Skeletal muscle satellite cell (primary cell): ENCODE data around the gene RPL29. TPM values are rescaled to one million over a fixed set of nuclear protein-coding genes. Genes with fewer than 3 reads are reported as not detected.
"Not testable (repeated sequence)": the region's sequence is repeated elsewhere in the genome, so short reads cannot be mapped to it uniquely, and the experiment has no call there.

Source experiments
- H3K27me3 ChIP-seq: 2 replicates; pipeline ENCODE4 v1.7.0; 2013; ENCODE audit warnings: low read length; ENCODE audit not compliant: control insufficient read depth, insufficient read depth
- H3K36me3 ChIP-seq: 2 replicates; pipeline ENCODE4 v1.7.0; 2013; ENCODE audit warnings: mild to moderate bottlenecking, control low read depth, low read length; ENCODE audit not compliant: insufficient read depth
- H3K4me1 ChIP-seq: 2 replicates; pipeline ENCODE4 v1.7.0; 2013; ENCODE audit warnings: low read length; ENCODE audit not compliant: control insufficient read depth, insufficient read depth
- H3K4me2 ChIP-seq: 2 replicates; pipeline ENCODE4 v1.7.0; 2013; ENCODE audit warnings: mild to moderate bottlenecking, low read length
- H3K4me3 ChIP-seq: 2 replicates; pipeline ENCODE4 v1.7.0; 2013; ENCODE audit warnings: low read length
- H3K9ac ChIP-seq: 2 replicates; pipeline ENCODE4 v1.7.0; 2013; ENCODE audit warnings: mild to moderate bottlenecking, low read depth, low read length, moderate library complexity
- H3K9me3 ChIP-seq: replicated peaks from 2 replicates; pipeline ENCODE4 v1.7.0; 2013; ENCODE audit warnings: mild to moderate bottlenecking, control low read depth, low read length
- total RNA-seq: library from RNA; depleted of rRNA; stranded (reverse); fragments of >200 nt; gene quantifications from 2 replicates; pipeline ENCODE4 v1.2.3, GENCODE V29; 2012; rRNA removed

Gene RPL29
- 1,323 and 2,006 TPM in 2 replicates for total RNA-seq

- H3K27me3 ChIP-seq: peaks cover 3% of the 10 kb centered on the region
- H3K9me3 ChIP-seq: no peaks in the 10 kb centered on the region
Measured at GRCh38 chr3:51995346-51996163, at the start of gene RPL29. Gene RPL29, minus strand, starts transcription at chr3:51995895. Its CDS starts 434 bp downstream, at chr3:51995461.

GRCh38 chr3:52044869-52045619 lies 49.3 kb upstream of the RPL29 start:
- peaks cover 49% of the 10 kb centered on the region for H3K4me1 ChIP-seq
- no peak overlapping the region for H3K9ac ChIP-seq
- no peaks in the 10 kb centered on the region for H3K27me3 ChIP-seq
- H3K36me3 ChIP-seq: peaks cover 20% of the 10 kb centered on the region
- H3K9me3 ChIP-seq: no peaks in the 10 kb centered on the region
- no peak overlapping the region for H3K4me2 ChIP-seq
- H3K4me3 ChIP-seq: no peak overlapping the region

More at GRCh38 chr3:51995346-51996163, at the start of gene RPL29:
- Histone ChIP-seq H3K9ac (peak within 1 kb of the TSS; percentile 99), H3K4me3 (peak within 1 kb of the TSS; percentile 81), H3K4me2 (peak within 1 kb of the TSS; percentile 97), H3K4me1 (peaks cover 22% of the 10 kb centered on the region), H3K36me3 (peaks cover 40% of the 10 kb centered on the region)

GRCh38 chr3:52043750-52044149 lies 48.1 kb upstream of the RPL29 start:
- H3K27me3 ChIP-seq: no peaks in the 10 kb centered on the region
- no peak overlapping the region for H3K4me3 ChIP-seq
- no peaks in the 10 kb centered on the region for H3K9me3 ChIP-seq
- no peak overlapping the region for H3K4me2 ChIP-seq
- H3K4me1 ChIP-seq: peaks cover 54% of the 10 kb centered on the region
- peaks cover 12% of the 10 kb centered on the region for H3K36me3 ChIP-seq
- H3K9ac ChIP-seq: no peak overlapping the region

DNA sequence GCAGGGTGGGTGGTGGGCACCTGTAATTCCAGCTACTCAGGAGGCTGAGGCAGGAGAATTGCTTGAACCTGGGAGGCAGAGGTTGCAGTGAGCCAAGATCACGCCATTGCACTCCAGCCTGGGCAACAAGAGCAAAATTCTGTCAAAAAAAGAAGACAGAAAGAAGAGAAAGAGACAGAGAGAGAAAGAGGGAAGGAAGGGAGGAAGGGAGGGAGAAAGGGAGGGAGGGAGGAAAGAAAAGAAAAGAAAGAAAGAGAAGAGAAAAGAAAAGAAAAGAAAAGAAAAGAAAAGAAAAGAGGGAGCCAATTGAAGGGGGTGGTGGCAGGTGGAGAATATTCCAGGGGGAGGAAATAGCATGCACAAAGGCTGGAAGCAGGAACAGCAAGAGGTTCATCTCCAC lies 47.3 kb upstream of the RPL29 start:
- not testable (repeated sequence) for H3K4me2 ChIP-seq, H3K9ac ChIP-seq, H3K4me3 ChIP-seq, H3K27me3 ChIP-seq, H3K36me3 ChIP-seq, H3K9me3 ChIP-seq
- H3K4me1 ChIP-seq: peaks cover 53% of the 10 kb centered on the region

GRCh38 chr3:52041118-52041731 lies 45.5 kb upstream of the RPL29 start:
- Histone ChIP-seq H3K4me2 (no peak overlapping the region), H3K36me3 (no peaks in the 10 kb centered on the region), H3K4me1 (peaks cover 35% of the 10 kb centered on the region), H3K27me3 (no peaks in the 10 kb centered on the region), H3K9me3 (no peaks in the 10 kb centered on the region), H3K4me3 (no peak overlapping the region), H3K9ac (no peak overlapping the region)

- Histone ChIP-seq H3K36me3 (no peaks in the 10 kb centered on the region), H3K9me3 (no peaks in the 10 kb centered on the region), H3K27me3 (no peaks in the 10 kb centered on the region), H3K4me3 (no peak overlapping the region), H3K9ac (no peak overlapping the region), H3K4me2 (no peak overlapping the region), H3K4me1 (peaks cover 28% of the 10 kb centered on the region)
Measured at GRCh38 chr3:52040600-52040999, 44.9 kb upstream of the RPL29 start.

GRCh38 chr3:52039846-52040245 lies 44.2 kb upstream of the RPL29 start:
- H3K9ac ChIP-seq: no peak overlapping the region

DNA sequence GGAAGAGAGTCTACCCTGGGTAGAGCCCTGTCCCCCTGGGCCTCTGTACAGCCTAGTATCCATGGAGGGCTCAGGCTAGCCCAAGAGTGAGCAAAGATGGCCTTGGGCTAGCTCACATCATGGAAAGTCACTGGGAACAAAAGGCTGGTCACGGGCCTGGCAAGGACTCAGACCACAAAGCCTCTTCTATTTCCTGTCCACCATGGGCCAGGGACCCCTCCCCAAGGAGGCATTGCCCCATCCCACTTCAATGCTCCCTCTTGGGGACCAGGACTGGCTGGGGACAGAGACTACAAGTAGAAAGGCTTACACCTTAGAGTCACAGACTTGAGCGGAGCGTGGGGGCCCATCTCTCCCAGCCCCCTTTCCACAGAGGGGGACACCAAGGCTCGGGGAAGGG lies 43.7 kb upstream of the RPL29 start:
- H3K9ac ChIP-seq: no peak overlapping the region
- no peaks in the 10 kb centered on the region for H3K27me3 ChIP-seq
- H3K4me1 ChIP-seq: peaks cover 21% of the 10 kb centered on the region
- H3K9me3 ChIP-seq: no peaks in the 10 kb centered on the region
- no peaks in the 10 kb centered on the region for H3K36me3 ChIP-seq
- H3K4me3 ChIP-seq: no peak overlapping the region
- no peak overlapping the region for H3K4me2 ChIP-seq

More at GRCh38 chr3:52039846-52040245, 44.2 kb upstream of the RPL29 start:
- H3K36me3 ChIP-seq: no peaks in the 10 kb centered on the region
- H3K4me3 ChIP-seq: no peak overlapping the region
- H3K4me2 ChIP-seq: no peak overlapping the region
- no peaks in the 10 kb centered on the region for H3K9me3 ChIP-seq
- H3K27me3 ChIP-seq: no peaks in the 10 kb centered on the region
- peaks cover 22% of the 10 kb centered on the region for H3K4me1 ChIP-seq

GRCh38 chr3:52038227-52038626 lies 42.5 kb upstream of the RPL29 start:
- Histone ChIP-seq H3K9ac (no peak overlapping the region), H3K36me3 (no peaks in the 10 kb centered on the region), H3K4me3 (no peak overlapping the region), H3K4me1 (peaks cover 16% of the 10 kb centered on the region), H3K27me3 (no peaks in the 10 kb centered on the region), H3K4me2 (no peak overlapping the region), H3K9me3 (no peaks in the 10 kb centered on the region)

- no peak overlapping the region for H3K9ac ChIP-seq
- no peak overlapping the region for H3K4me3 ChIP-seq
- H3K9me3 ChIP-seq: no peaks in the 10 kb centered on the region
- no peaks in the 10 kb centered on the region for H3K36me3 ChIP-seq
- H3K27me3 ChIP-seq: no peaks in the 10 kb centered on the region
- H3K4me1 ChIP-seq: peaks cover 16% of the 10 kb centered on the region
- H3K4me2 ChIP-seq: no peak overlapping the region
Measured at GRCh38 chr3:52037291-52037690, 41.6 kb upstream of the RPL29 start.

DNA sequence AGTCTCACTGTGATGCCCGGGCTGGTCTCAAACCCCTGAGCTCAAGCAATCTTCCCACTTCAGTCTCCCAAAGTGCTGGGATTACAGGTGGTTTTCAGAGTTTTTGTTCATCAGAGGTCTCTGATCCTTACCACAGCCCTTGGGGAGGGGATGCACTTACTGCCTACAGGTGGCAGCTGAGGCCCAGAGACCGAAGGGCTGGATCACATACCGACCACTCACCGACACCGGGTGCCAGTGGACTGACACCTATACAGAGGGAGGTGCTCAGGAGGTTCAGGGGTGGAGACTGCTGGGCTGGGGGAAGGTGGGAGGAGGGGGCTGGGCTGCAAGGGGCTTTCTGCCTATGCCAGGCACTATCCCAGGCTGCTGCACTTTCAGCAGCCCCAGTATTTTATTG lies 41.1 kb upstream of the RPL29 start:
- H3K4me3 ChIP-seq: no peak overlapping the region
- H3K36me3 ChIP-seq: no peaks in the 10 kb centered on the region
- no peak overlapping the region for H3K4me2 ChIP-seq
- H3K9me3 ChIP-seq: no peaks in the 10 kb centered on the region
- H3K4me1 ChIP-seq: peaks cover 16% of the 10 kb centered on the region
- no peaks in the 10 kb centered on the region for H3K27me3 ChIP-seq
- H3K9ac ChIP-seq: no peak overlapping the region
